Fibroblast of mammary gland (primary cell): ENCODE measurements around the gene SLC13A5.

Experiments
- DNase-seq: peaks from one replicate; pipeline ENCODE4 v3.0.0-alpha.2; 2010; ENCODE audit warnings: low read depth
- H3K4me3 ChIP-seq: 2 replicates; pipeline ENCODE4 v1.5.1; 2011; ENCODE audit warnings: low read depth, mild to moderate bottlenecking, low read length, moderate library complexity; ENCODE audit not compliant: control insufficient read depth
- CTCF ChIP-seq: conservative IDR thresholded peaks from 2 replicates; pipeline ENCODE4 v1.5.1; 2011; ENCODE audit warnings: low read depth, low read length, inconsistent platforms; ENCODE audit not compliant: control insufficient read depth, insufficient read depth

SLC13A5 gene

GRCh38 chr17:6682339-6682738, 30.8 kb downstream of the SLC13A5 start:
- no peak for DNase-seq
- no peak for TF ChIP-seq CTCF
- H3K4me3 ChIP-seq: no peak overlapping the region

- no peak for TF ChIP-seq CTCF
- DNase-seq: no peak
- no peak overlapping the region for H3K4me3 ChIP-seq
Observed at GRCh38 chr17:6681671-6682070, 31.5 kb downstream of the SLC13A5 start.

GRCh38 chr17:6681176-6681575, 32.0 kb downstream of the SLC13A5 start:
- no peak for TF ChIP-seq CTCF
- no peak for DNase-seq
- no peak overlapping the region for H3K4me3 ChIP-seq

- no peak overlapping the region for H3K4me3 ChIP-seq
- DNase-seq: no peak
- no peak for TF ChIP-seq CTCF
Observed at GRCh38 chr17:6679241-6679640, 33.9 kb downstream of the SLC13A5 start.

- TF ChIP-seq CTCF: no peak
- DNase-seq: no peak
Observed at GRCh38 chr17:6677946-6678345, 35.2 kb downstream of the SLC13A5 start.

GRCh38 chr17:6677158-6677831, 35.9 kb downstream of the SLC13A5 start:
- TF ChIP-seq CTCF: no peak
- H3K4me3 ChIP-seq: no peak overlapping the region
- no peak for DNase-seq

More at GRCh38 chr17:6677946-6678345, 35.2 kb downstream of the SLC13A5 start:
- H3K4me3 ChIP-seq: no peak overlapping the region

- no peak overlapping the region for H3K4me3 ChIP-seq
- DNase-seq: no peak
- TF ChIP-seq CTCF: no peak
Observed at GRCh38 chr17:6676802-6677157, 36.4 kb downstream of the SLC13A5 start.
